HG03280 (cell line): Measurements from ENCODE around the gene RPL27.

ENCODE experiments used
- ATAC-seq: cut with Tn5 transposase; IDR thresholded peaks from one replicate; pipeline ENCODE4 v1.9.1; 2021; ENCODE audit warnings: mild to moderate bottlenecking, moderate library complexity; ENCODE audit not compliant: unreplicated experiment

Gene RPL27

DNA sequence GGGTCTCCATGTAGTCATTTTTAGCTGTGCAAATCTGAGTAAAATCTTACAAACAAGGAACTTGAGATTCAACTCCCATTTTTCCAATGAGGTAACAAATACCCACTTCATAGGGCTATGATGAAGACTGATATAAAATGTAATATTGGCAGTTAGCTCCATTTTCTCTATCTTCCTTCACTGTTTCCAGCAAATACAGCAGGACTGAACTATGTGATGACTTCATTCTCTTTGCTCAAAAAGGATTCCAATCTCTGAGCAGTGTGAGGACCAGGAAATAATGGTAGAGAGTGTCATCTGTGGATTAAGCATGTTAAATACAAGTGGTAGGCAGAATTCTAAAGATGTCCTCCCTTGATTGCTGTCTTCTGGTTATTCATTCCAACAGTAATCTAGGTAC is 45.1 kb downstream of the RPL27 start:
- no peak for ATAC-seq

- no peak for ATAC-seq
Measured at GRCh38 chr17:43044024-43044423, 45.8 kb downstream of the RPL27 start.

GRCh38 chr17:43051969-43052368 is 53.8 kb downstream of the RPL27 start:
- no peak for ATAC-seq
